ENCODE results near the gene AVEN. TPM values are rescaled to one million over a fixed set of nuclear protein-coding genes. Genes with fewer than 3 reads are reported as not detected.

The AVEN gene
- total RNA-seq, 1 donor = 34.7 TPM

DNA sequence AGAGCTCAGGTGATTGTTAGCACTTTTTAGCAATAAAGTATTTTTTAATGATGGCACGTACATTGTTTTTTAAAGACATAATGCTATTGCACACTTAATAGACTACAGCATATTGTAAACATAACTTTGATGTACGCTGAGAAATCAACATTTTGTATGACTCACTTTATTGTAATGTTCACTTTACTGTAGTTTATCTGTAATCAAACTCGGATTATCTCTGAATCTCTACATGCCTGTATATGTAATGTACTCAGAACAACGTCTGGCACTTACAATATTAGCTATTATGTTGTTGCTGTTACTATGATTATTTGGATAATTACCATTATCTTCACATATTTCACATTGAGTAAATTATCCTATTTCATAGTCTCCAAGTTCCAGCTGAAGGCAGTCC lies 208.7 kb downstream of the AVEN start:
- Histone ChIP-seq H3K4me2 (ENCODE audit: insufficient read depth, low read length) (no peak overlapping the region), H3K4me3 (ENCODE audit: insufficient read depth, low read length) (no peak overlapping the region), H3K4me1 (ENCODE audit: insufficient read depth, low read length) (no peaks in the 10 kb centered on the region), H3K9me3 (ENCODE audit: low read depth, low read length) (no peaks in the 10 kb centered on the region), H4K20me1 (ENCODE audit: insufficient read depth, low read length) (no peaks in the 10 kb centered on the region), H3K36me3 (ENCODE audit: insufficient read depth, low read length) (no peaks in the 10 kb centered on the region), H2AFZ (ENCODE audit: low read length) (no peak overlapping the region), H3K27me3 (ENCODE audit: insufficient read depth, low read length) (peaks cover 11% of the 10 kb centered on the region), H3K79me2 (ENCODE audit: insufficient read depth, low read length) (no peaks in the 10 kb centered on the region), H3K27ac (ENCODE audit: low read depth, low read length) (no peak overlapping the region)
- TF ChIP-seq, protein P1, sequence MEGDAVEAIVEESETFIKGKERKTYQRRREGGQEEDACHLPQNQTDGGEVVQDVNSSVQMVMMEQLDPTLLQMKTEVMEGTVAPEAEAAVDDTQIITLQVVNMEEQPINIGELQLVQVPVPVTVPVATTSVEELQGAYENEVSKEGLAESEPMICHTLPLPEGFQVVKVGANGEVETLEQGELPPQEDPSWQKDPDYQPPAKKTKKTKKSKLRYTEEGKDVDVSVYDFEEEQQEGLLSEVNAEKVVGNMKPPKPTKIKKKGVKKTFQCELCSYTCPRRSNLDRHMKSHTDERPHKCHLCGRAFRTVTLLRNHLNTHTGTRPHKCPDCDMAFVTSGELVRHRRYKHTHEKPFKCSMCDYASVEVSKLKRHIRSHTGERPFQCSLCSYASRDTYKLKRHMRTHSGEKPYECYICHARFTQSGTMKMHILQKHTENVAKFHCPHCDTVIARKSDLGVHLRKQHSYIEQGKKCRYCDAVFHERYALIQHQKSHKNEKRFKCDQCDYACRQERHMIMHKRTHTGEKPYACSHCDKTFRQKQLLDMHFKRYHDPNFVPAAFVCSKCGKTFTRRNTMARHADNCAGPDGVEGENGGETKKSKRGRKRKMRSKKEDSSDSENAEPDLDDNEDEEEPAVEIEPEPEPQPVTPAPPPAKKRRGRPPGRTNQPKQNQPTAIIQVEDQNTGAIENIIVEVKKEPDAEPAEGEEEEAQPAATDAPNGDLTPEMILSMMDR (IDR thresholded peaks at IDR 0.05; ENCODE audit: extremely low read depth, low read depth, low read length) = no peak
- DNase-seq (ENCODE audit: insufficient read length, low spot score, missing footprints) = no peak

GRCh38 chr15:33826201-33826600 lies 212.8 kb downstream of the AVEN start:
- Histone ChIP-seq H3K4me2 (ENCODE audit: insufficient read depth, low read length) (no peak overlapping the region), H4K20me1 (ENCODE audit: insufficient read depth, low read length) (no peaks in the 10 kb centered on the region), H3K27ac (ENCODE audit: low read depth, low read length) (no peak overlapping the region), H3K27me3 (ENCODE audit: insufficient read depth, low read length) (peaks cover 10% of the 10 kb centered on the region), H3K4me1 (ENCODE audit: insufficient read depth, low read length) (no peaks in the 10 kb centered on the region), H3K4me3 (ENCODE audit: insufficient read depth, low read length) (no peak overlapping the region), H3K9me3 (ENCODE audit: low read depth, low read length) (no peaks in the 10 kb centered on the region), H2AFZ (ENCODE audit: low read length) (no peak overlapping the region), H3K36me3 (ENCODE audit: insufficient read depth, low read length) (no peaks in the 10 kb centered on the region), H3K79me2 (ENCODE audit: insufficient read depth, low read length) (no peaks in the 10 kb centered on the region)
- TF ChIP-seq, protein P1 (IDR thresholded peaks at IDR 0.05; ENCODE audit: extremely low read depth, low read depth, low read length) = no peak
- no peak for DNase-seq (ENCODE audit: insufficient read length, low spot score, missing footprints)

DNA sequence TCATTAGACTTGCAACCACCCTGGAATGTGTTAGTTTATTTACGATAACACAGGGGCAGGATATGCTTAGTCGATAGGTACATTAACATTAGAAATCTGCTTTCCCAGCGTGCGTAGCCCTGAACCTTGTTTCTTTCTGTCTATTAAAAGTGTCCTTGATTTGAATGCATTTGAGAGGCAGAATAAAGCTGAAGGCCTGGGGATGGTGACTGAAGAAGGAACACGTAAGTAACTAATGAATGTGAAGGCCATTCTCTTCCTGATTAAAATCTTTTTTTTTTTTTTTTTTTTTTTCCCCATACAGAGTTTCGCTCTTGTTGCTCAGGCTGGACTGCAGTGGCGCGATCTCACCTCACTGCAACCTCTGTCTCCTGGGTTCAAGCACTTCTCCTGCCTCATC lies 213.6 kb downstream of the AVEN start:
- Histone ChIP-seq H3K27ac (ENCODE audit: low read depth, low read length) (no peak overlapping the region), H3K4me3 (ENCODE audit: insufficient read depth, low read length) (no peak overlapping the region), H3K4me1 (ENCODE audit: insufficient read depth, low read length) (no peaks in the 10 kb centered on the region), H3K36me3 (ENCODE audit: insufficient read depth, low read length) (no peaks in the 10 kb centered on the region), H4K20me1 (ENCODE audit: insufficient read depth, low read length) (no peaks in the 10 kb centered on the region), H3K79me2 (ENCODE audit: insufficient read depth, low read length) (no peaks in the 10 kb centered on the region), H2AFZ (ENCODE audit: low read length) (no peak overlapping the region), H3K27me3 (ENCODE audit: insufficient read depth, low read length) (peaks cover 5% of the 10 kb centered on the region), H3K4me2 (ENCODE audit: insufficient read depth, low read length) (no peak overlapping the region), H3K9me3 (ENCODE audit: low read depth, low read length) (no peaks in the 10 kb centered on the region)
- DNase-seq (ENCODE audit: insufficient read length, low spot score, missing footprints) = no peak
- TF ChIP-seq, protein P1 (IDR thresholded peaks at IDR 0.05; ENCODE audit: extremely low read depth, low read depth, low read length) = no peak

GRCh38 chr15:33823119-33823518 lies 215.9 kb downstream of the AVEN start:
- H3K27me3 ChIP-seq (ENCODE audit: insufficient read depth, low read length) = peaks cover 5% of the 10 kb centered on the region
- TF ChIP-seq, protein P1 (IDR thresholded peaks at IDR 0.05; ENCODE audit: extremely low read depth, low read depth, low read length) = no peak

More at GRCh38 chr15:33823119-33823518, 215.9 kb downstream of the AVEN start:
- H4K20me1 ChIP-seq (ENCODE audit: insufficient read depth, low read length) = no peaks in the 10 kb centered on the region
- H3K4me1 ChIP-seq (ENCODE audit: insufficient read depth, low read length) = no peaks in the 10 kb centered on the region
- no peaks in the 10 kb centered on the region for H3K9me3 ChIP-seq (ENCODE audit: low read depth, low read length)
- H3K27ac ChIP-seq (ENCODE audit: low read depth, low read length) = no peak overlapping the region
- DNase-seq (ENCODE audit: insufficient read length, low spot score, missing footprints) = no peak
- H3K4me3 ChIP-seq (ENCODE audit: insufficient read depth, low read length) = no peak overlapping the region
- H3K36me3 ChIP-seq (ENCODE audit: insufficient read depth, low read length) = no peaks in the 10 kb centered on the region
- H3K4me2 ChIP-seq (ENCODE audit: insufficient read depth, low read length) = no peak overlapping the region
- H3K79me2 ChIP-seq (ENCODE audit: insufficient read depth, low read length) = no peaks in the 10 kb centered on the region
- no peak overlapping the region for H2AFZ ChIP-seq (ENCODE audit: low read length)
